Measurements from ENCODE around the gene ZNF792.
"Not testable (repeated sequence)": the region's sequence is repeated elsewhere in the genome, so short reads cannot be mapped to it uniquely, and the experiment has no call there.

Gene ZNF792

DNA sequence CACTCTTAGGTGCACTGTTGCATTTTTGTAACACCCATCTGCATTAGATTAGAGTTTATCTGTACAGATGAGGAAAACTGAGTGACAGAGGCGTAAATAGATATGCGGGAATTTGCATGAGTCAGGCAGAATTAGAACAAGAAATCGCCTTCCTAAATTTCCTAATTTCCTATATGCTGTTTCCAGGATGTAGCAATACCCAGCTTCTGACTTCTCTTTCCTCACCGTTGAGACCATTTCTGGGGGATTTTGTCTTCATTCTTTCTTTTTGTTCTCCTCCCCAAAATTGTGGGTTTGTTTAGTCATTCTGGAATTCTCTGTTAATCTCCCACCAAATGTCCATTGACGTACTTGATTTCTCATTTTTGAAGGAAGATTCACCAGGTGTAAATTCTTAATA lies 10.6 kb upstream of the ZNF792 start:
- H3K27ac Mint-ChIP-seq = no peak overlapping the region
- ATAC-seq (replicated peaks) (no peak), DNase-seq (no peak)
- H3K9me3 Mint-ChIP-seq = no peaks in the 10 kb centered on the region
- H3K27me3 Mint-ChIP-seq = no peaks in the 10 kb centered on the region
- H3K4me3 Mint-ChIP-seq = no peak overlapping the region
- H3K4me1 Mint-ChIP-seq (ENCODE audit: low read depth in 2 of 2) = peaks cover 9 to 10% of the 10 kb centered on the region in 2 donors
- H3K36me3 Mint-ChIP-seq (ENCODE audit: insufficient read depth) = peaks cover 11% of the 10 kb centered on the region

DNA sequence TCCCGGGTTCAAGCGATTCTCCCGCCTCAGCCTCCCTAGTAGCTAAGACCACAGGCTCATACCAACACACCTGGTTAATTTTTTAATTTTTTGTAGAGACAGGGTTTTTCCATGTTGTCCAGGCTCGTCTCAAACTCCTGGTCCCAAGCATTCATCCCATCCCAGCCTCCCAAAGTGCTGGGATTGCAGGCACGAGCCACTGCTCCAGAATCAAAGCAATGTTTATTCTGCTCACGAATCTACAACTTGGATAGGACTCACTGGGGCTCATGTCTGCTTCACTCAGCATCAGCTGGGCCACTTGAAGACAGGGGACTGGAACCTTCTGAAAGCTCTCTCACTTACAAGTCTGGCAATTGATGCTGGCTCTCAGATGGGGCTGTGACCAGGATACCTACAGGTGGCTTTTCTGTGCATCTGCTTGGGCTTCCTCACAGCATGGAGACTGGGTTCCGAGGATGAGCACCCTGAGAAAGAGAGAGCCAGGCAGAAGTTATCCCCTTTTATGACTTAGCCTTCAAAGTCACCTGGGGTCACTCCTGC lies 8.2 kb upstream of the ZNF792 start:
- Mint-ChIP-seq H3K36me3 (ENCODE audit: insufficient read depth) (peaks cover 15% of the 10 kb centered on the region), H3K27ac (no peak overlapping the region), H3K4me1 (ENCODE audit: low read depth in 2 of 2) (peaks cover 9 to 10% of the 10 kb centered on the region in 2 donors)

DNA sequence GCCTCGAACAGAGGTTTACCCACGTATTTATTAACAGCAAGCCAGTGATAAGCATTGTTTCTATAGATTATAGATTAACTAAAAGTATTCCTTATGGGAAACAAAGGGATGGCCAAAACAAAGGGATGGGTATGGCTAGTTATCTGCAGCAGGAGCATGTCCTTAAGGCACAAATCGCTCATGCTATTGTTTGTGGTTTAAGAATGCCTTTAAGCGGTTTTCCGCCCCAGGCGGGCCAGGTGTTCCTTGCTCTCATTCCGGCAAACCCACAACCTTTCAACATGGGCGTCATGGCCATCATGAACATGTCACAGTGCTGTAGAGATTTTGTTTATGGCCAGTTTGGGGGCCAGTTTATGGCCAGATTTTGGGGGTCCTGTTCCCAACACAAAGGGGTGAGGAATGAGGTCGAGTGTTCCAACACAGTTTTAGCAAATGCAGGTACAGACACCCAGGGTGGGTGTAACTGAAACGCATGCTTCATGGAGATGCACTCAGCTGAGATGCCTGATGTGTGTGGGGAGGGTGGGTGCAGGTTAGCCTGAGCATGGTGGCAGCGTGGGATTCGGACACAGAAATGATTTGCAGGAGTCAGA lies 6.3 kb upstream of the ZNF792 start:
- DNase-seq = not testable (repeated sequence)
- peaks cover 9 to 10% of the 10 kb centered on the region in 2 donors for H3K4me1 Mint-ChIP-seq (ENCODE audit: low read depth in 2 of 2)

More for the DNA sequence above, 8.2 kb upstream of the ZNF792 start:
- no peak for ATAC-seq (replicated peaks)
- DNase-seq = no peak
- Mint-ChIP-seq H3K9me3 (no peaks in the 10 kb centered on the region), H3K27me3 (no peaks in the 10 kb centered on the region), H3K4me3 (no peak overlapping the region)

DNA sequence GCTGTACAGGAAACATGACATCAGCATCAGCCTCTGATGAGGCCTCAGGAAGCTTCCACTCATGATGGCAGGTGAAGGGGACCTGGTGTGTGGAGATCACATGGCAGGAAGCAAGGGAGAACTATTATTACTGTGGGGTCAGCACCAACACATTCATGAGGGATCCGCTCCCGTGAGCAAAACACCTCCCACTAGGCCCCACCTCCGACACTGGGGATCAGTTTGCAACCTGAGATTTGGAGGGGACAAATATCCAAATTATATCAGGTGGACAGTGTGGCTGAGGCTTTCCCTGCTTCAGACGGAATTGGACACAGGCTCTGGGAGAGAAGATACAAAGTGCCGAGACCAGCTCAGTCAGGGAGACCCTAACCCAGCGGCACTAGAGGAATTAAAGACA lies 5.7 kb upstream of the ZNF792 start:
- peaks cover 17% of the 10 kb centered on the region for H3K36me3 Mint-ChIP-seq (ENCODE audit: insufficient read depth)
- DNase-seq = no peak
- H3K27me3 Mint-ChIP-seq = no peaks in the 10 kb centered on the region
- no peak for ATAC-seq (replicated peaks)
- no peak overlapping the region for H3K4me3 Mint-ChIP-seq
- H3K27ac Mint-ChIP-seq = no peak overlapping the region
- H3K9me3 Mint-ChIP-seq = peaks cover 0 to 4% of the 10 kb centered on the region in 2 donors
- peaks cover 9% of the 10 kb centered on the region in 2 donors for H3K4me1 Mint-ChIP-seq (ENCODE audit: low read depth in 2 of 2)

More for the DNA sequence above, 6.3 kb upstream of the ZNF792 start:
- peaks cover 17% of the 10 kb centered on the region for H3K36me3 Mint-ChIP-seq (ENCODE audit: insufficient read depth)
- not testable (repeated sequence) for H3K27me3 Mint-ChIP-seq; H3K4me3 Mint-ChIP-seq; H3K9me3 Mint-ChIP-seq; ATAC-seq (replicated peaks)
- H3K27ac Mint-ChIP-seq = peak overlapping the region in 1 of 2 donors; percentile 41

DNA sequence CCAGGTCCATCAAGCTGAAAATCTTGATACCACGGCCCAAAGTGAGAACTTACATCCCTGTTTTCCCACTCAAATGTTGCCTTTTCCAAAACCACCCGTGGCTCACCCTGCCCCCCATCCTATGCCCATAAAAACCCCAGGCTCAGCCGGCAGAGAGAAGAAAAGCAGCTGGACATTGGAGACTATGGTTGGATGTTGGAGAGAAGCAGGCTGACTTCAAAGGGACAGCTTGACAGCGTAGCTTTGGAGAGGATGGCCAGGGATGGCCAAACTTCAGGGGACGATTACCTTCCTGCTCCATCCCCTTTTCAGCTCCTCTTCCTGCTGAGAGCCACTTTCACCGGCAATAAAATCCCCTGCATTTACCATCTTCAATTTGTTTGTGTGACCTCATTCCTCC lies 3.5 kb upstream of the ZNF792 start:
- Mint-ChIP-seq H3K27ac (no peak overlapping the region), H3K9me3 (peaks cover 6 to 12% of the 10 kb centered on the region in 2 donors), H3K4me1 (ENCODE audit: low read depth in 2 of 2) (peaks cover 9 to 11% of the 10 kb centered on the region in 2 donors), H3K4me3 (no peak overlapping the region), H3K36me3 (ENCODE audit: insufficient read depth) (peaks cover 7% of the 10 kb centered on the region), H3K27me3 (no peaks in the 10 kb centered on the region)
- no peak for ATAC-seq (replicated peaks)
- DNase-seq = no peak

DNA sequence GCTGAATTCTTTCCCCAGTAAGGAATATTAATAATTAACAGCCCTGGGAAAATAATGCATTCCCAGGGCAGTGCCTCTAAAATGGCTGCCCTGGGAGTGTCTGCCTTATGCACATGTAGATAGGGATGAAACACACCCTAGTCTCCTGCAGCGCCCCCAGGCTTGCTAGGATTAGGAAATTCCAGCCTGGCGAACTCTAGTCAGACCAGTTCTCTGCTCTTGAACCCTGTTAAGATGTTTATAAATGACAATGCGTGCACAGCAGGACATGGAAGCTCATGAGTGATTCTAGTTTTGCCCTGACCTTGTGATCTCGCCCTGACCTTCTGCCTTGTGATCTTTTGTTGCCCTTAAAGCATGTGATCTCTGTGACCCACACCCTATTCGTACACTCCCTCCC lies 1.5 kb upstream of the ZNF792 start:
- H3K4me1 Mint-ChIP-seq (ENCODE audit: low read depth in 2 of 2) = peaks cover 25% of the 10 kb centered on the region in 2 donors
- ATAC-seq (replicated peaks); DNase-seq; H3K27me3 Mint-ChIP-seq: not testable (repeated sequence)
- peak overlapping the region; percentile 33 to 54 for H3K4me3 Mint-ChIP-seq
- peaks cover 23 to 24% of the 10 kb centered on the region in 2 donors for H3K9me3 Mint-ChIP-seq
- H3K36me3 Mint-ChIP-seq (ENCODE audit: insufficient read depth) = peaks cover 21% of the 10 kb centered on the region
- peak overlapping the region in 1 of 2 donors; percentile 72 for H3K27ac Mint-ChIP-seq

DNA sequence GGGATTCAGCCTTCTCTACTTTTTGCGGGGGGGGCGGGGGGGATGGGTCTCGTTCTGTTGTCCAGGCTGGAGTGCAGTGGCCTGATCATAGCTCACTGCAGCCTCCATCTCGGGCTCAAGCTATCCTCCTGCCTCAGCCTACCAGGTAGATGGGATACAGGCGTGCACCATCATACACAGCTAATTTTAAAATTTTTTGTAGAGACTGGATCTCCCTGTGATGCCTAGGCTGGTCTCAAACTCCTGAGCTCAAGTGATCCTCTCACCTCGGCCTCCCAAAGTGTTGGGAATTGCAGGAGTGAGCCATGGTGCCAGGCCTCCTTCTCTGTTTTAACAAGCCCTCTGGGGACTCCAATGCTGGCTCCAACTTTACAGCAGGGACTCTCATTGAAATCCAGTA lies 569 bp upstream of the ZNF792 start:
- Mint-ChIP-seq H3K4me1 (ENCODE audit: low read depth in 2 of 2) (peaks cover 28 to 29% of the 10 kb centered on the region in 2 donors), H3K36me3 (ENCODE audit: insufficient read depth) (peaks cover 30% of the 10 kb centered on the region), H3K27me3 (no peaks in the 10 kb centered on the region), H3K4me3 (peak overlapping the region; percentile 88 to 97), H3K27ac (no peak overlapping the region), H3K9me3 (peaks cover 27 to 33% of the 10 kb centered on the region in 2 donors)
- no peak for ATAC-seq (replicated peaks)
- DNase-seq = no peak

DNA sequence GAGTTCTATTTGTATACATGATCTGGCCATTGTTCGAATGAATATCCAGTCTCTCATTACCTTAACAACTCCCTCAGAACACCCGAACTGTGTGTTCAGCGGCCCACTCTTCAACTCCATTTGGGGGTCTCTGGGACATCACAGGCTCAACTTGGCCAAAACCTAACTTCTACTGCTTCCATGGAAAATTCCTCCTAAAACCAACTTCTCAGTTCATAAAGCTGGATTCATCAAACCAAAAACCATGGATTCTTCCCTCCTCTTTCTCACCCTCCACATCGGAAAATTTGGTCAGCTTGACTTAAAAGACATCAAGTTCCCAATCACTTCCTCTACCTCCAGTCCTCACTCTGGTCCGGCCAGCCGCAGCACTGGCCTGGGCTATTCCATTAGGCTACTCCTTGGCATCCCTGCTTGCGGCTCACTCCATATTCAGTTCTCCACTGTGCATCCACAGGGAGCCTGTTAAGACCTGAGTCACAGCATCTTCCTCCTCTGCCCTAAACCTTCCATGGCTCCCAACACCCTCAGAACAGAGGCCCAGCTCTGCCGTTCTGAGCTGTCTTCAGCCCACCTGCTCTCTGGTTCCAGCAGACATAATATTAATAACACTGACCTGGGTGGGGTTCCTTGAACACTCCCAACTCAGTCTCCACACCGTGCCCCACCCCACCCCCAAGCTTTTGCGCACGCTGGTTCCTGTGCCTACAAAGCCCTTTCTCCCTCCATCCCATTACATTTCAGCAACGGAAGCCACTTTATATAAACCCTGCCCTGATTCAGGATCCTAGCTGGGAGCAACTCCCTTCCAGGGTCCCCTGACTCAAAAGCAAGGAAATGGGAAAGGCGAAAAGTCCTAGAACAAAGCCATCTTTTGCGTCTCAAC lies 1.1 kb downstream of the ZNF792 start:
- no peak for ATAC-seq (replicated peaks)
- H3K27ac Mint-ChIP-seq = peak overlapping the region; percentile 88 to 91
- no peak for DNase-seq
- peaks cover 38% of the 10 kb centered on the region for H3K36me3 Mint-ChIP-seq (ENCODE audit: insufficient read depth)
- peak overlapping the region; percentile 88 to 97 for H3K4me3 Mint-ChIP-seq
- peaks cover 28 to 29% of the 10 kb centered on the region in 2 donors for H3K4me1 Mint-ChIP-seq (ENCODE audit: low read depth in 2 of 2)
- H3K9me3 Mint-ChIP-seq = peaks cover 27 to 33% of the 10 kb centered on the region in 2 donors
- H3K27me3 Mint-ChIP-seq = no peaks in the 10 kb centered on the region

DNA sequence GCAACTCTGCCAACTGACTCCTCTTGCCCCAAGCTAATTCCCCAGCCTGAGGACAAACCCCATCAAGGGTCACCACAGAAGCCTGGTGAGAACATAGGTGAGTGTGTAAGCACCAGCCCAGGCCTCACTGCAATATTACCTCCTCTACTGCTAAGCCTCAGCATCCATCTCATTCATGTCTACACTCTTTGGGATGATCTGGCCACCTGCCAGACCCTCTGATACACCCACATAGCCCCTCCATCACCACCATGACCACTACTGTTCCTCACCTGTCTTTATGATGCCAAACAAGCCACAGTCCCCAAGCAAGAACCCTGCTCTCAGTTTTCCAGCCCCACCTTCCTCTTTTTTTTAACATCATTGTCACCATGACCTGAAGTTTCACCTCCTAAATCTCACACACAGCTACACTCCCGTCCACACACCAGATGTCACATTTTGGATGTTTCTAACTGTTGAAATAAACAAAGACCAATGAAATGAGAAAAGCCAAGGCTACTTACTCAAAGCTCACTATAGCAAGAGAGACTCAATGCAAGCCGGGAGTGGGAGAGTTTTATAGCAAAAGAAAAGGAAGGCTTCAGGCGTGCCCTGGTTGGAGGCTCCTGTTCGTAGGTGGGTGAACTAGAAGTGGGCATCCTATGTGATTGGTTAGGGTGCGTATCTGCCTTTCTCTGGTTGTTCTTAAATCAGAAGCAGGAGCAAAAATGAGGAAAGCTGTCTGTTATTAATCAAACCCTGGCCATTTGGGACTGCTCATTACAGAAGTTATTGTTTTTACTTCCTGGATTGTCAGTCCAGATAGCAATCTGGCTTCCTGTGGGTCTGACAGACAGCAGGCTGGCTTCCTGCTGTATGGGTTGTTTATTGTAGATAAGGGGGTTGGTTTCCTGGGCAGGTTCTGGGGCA lies 2.0 kb downstream of the ZNF792 start:
- DNase-seq = no peak
- peak; percentile 76 for ATAC-seq (replicated peaks)
- peaks cover 39% of the 10 kb centered on the region for H3K36me3 Mint-ChIP-seq (ENCODE audit: insufficient read depth)
- no peaks in the 10 kb centered on the region for H3K27me3 Mint-ChIP-seq
- peak overlapping the region; percentile 88 to 91 for H3K27ac Mint-ChIP-seq
- peaks cover 28 to 29% of the 10 kb centered on the region in 2 donors for H3K4me1 Mint-ChIP-seq (ENCODE audit: low read depth in 2 of 2)
- peaks cover 29 to 33% of the 10 kb centered on the region in 2 donors for H3K9me3 Mint-ChIP-seq
- peak overlapping the region; percentile 88 to 97 for H3K4me3 Mint-ChIP-seq

DNA sequence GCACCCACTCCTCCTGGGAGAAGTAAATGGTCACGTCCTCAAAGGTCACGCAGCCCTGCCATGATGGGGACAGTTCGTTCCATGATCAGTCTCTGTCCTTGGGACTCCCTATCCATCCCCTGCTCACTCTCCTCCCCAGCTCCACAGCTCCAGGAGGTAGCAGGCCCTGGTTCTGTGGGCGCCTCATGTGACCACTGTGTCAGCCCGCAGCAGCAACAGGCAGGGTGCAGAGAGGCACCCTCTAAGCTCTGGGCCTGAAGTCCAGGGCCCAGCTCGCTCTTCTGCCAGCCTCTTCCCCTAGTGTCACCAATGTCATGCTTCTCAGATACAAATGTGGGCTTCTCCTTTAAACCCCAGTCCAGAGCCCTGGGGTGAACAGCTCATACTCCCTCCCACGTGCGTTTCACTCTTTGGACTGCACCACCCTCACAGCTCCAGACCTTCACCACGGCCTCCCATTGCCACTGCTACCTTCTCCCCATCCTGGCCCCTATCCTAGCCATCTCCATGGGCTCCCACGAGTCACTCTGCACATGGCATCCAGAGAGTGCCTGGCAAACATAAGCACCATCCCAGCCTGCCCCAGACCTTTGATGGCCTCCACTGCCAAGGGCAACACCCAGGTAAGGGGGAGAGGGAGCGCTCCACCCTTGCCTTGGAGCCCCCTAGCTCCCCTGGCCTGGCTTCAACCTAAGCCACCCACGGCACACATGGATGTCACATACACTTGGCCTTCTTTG lies 2.9 kb downstream of the ZNF792 start:
- Mint-ChIP-seq H3K27ac (peak overlapping the region; percentile 88 to 91), H3K9me3 (peaks cover 31 to 33% of the 10 kb centered on the region in 2 donors), H3K4me1 (ENCODE audit: low read depth in 2 of 2) (peaks cover 28 to 29% of the 10 kb centered on the region in 2 donors), H3K4me3 (peak overlapping the region; percentile 88 to 97), H3K36me3 (ENCODE audit: insufficient read depth) (peaks cover 38% of the 10 kb centered on the region), H3K27me3 (no peaks in the 10 kb centered on the region)
- ATAC-seq (replicated peaks) (no peak), DNase-seq (no peak)

DNA sequence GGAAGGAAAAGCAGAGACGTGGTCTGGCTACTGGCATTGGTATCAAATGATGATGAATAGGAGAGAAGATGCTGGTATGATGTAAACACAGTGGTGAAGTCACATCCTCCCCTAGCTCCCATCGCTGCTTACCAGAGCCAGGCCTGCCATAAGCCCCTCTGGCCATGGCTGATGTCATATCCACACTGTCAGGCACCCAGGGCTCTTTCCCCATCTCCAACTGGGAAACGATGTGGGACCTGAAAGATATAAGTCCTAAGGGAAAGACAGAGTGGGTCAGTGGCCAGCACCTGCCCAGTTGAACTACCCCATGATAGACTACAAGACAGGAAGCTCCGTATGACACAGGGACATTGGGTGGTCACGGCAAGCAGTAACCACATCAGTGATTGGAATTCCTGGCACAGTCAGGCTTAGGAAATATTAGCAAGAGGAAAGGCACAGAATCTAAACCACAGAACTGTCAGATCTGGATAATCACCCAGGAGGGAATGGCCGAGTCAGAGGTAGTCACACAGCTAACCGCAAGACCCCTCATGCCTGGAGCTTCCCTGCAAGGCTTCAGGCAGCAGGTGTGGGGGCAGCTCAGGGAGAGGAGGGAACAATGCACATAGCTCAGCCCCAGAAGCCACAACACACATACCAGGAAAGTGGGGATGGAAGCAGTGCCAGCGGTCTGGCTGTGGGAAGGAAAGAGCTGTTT lies 3.8 kb downstream of the ZNF792 start:
- peaks cover 40% of the 10 kb centered on the region for H3K36me3 Mint-ChIP-seq (ENCODE audit: insufficient read depth)

DNA sequence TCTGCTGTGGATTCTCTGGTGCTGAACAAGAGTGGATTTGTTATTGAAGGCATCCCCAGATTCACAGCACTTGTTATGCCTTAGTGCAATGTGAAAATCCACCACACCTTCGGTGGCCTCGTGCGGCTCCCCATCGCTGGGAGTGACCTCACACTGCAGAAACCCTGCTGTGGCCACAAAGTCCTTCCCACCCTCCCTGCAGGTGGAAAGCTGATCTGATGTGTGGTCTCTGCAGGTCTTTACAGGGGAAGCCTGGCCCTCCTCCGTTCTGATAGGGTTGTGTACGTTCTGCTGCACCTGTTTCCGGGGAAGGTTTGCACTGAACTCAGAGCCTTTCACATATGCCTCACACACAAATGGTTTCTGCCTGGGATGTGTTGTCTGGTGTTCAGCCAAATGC lies 5.0 kb downstream of the ZNF792 start:
- no peak overlapping the region for H3K4me3 Mint-ChIP-seq

More for the DNA sequence above, 3.8 kb downstream of the ZNF792 start:
- Mint-ChIP-seq H3K27me3 (no peaks in the 10 kb centered on the region), H3K4me1 (ENCODE audit: low read depth in 2 of 2) (peaks cover 28 to 29% of the 10 kb centered on the region in 2 donors), H3K27ac (peak overlapping the region in 1 of 2 donors; percentile 91), H3K9me3 (peaks cover 27 to 33% of the 10 kb centered on the region in 2 donors), H3K4me3 (peak overlapping the region; percentile 52 to 62)
- ATAC-seq (replicated peaks) = no peak
- DNase-seq = no peak

More for the DNA sequence above, 5.0 kb downstream of the ZNF792 start:
- Mint-ChIP-seq H3K27me3 (no peaks in the 10 kb centered on the region), H3K9me3 (peaks cover 31 to 39% of the 10 kb centered on the region in 2 donors), H3K27ac (no peak overlapping the region), H3K36me3 (ENCODE audit: insufficient read depth) (peaks cover 40% of the 10 kb centered on the region), H3K4me1 (ENCODE audit: low read depth in 2 of 2) (peaks cover 26 to 29% of the 10 kb centered on the region in 2 donors)
- ATAC-seq (replicated peaks) (no peak), DNase-seq (no peak)

Measured in effector memory CD8-positive, alpha-beta T cell (primary cell).